Breast epithelium (tissue), 4 donors: ENCODE data around the gene GPR78. TPM values are rescaled to one million over a fixed set of nuclear protein-coding genes. Genes with fewer than 3 reads are reported as not detected.

Source experiments
- DNase-seq, 2 donors: peaks; one replicate each; pipeline ENCODE4 v3.0.0-alpha.2; 2019; ENCODE audit warnings: low spot score in 2 of 2
- H3K27ac ChIP-seq, 2 donors: fragments of 200-600 bp; sonication (generic) in 1 of 2; one replicate each; pipeline ENCODE4 v1.5.1; 2016 to 2019; ENCODE audit warnings: mild to moderate bottlenecking in 1 of 2
- H3K27me3 ChIP-seq, 2 donors: fragments of 200-600 bp; sonication (generic) in 1 of 2; one replicate each; pipeline versions ENCODE4 v1.5.1 to v1.6.0; 2017 to 2019; ENCODE audit warnings: control low read depth in 1 of 2, mild to moderate bottlenecking in 1 of 2
- H3K36me3 ChIP-seq: fragments of 200-600 bp; one replicate; pipeline ENCODE4 v1.5.1; 2019
- H3K4me1 ChIP-seq, 2 donors: fragments of 200-600 bp; sonication (generic); one replicate each; pipeline ENCODE4 v1.5.1; 2016 to 2019; ENCODE audit warnings: control low read depth in 1 of 2
- H3K4me3 ChIP-seq, 3 donors: fragments of 200-600 bp; sonication (generic); 1 replicate in 2 of 3; 2 replicates in 1 of 3; pipeline ENCODE4 v1.5.1; 2016 to 2019; ENCODE audit warnings: mild to moderate bottlenecking in 3 of 3, moderate library complexity in 2 of 3
- H3K9me3 ChIP-seq, 2 donors: fragments of 200-600 bp; sonication (generic) in 1 of 2; one replicate each; pipeline ENCODE4 v1.5.1; 2016 to 2019; ENCODE audit warnings: control low read depth in 1 of 2
- CTCF ChIP-seq, 3 donors: fragments of 450-650 bp; IDR thresholded peaks; one replicate each; pipeline ENCODE4 v1.5.1; 2016 to 2017; ENCODE audit warnings: antibody characterized with exemption in 3 of 3, mild to moderate bottlenecking in 3 of 3, moderate library complexity in 3 of 3
- POLR2A ChIP-seq: fragments of 450-650 bp; IDR thresholded peaks from one replicate; pipeline ENCODE4 v1.6.1; 2016; ENCODE audit warnings: antibody characterized with exemption, mild to moderate bottlenecking, moderate library complexity
- POLR2AphosphoS5 ChIP-seq, 3 donors: sonication (generic); formaldehyde crosslinking; IDR thresholded peaks; one replicate each; pipeline ENCODE4 v1.6.1; 2017; ENCODE audit warnings: antibody characterized with exemption in 3 of 3
- intact Hi-C: fragments of 100-400 bp; cut with DNase I; formaldehyde crosslinking; loops from one replicate; pipeline ENCODE4 v1.15.1; 2023; ENCODE audit warnings: low total_unique reads
- total RNA-seq, 3 donors: library from RNA; depleted of rRNA; stranded (reverse); fragments of >200 nt; gene quantifications; one replicate each; pipeline ENCODE4 v1.1.0, GENCODE V29; 2016

The GPR78 gene
- total RNA-seq, 3 donors from 2014 or later: 0.15 to 0.33 TPM; not detected in 1

- intact Hi-C loops: no loop called here
- no peaks in the 10 kb centered on the region for H3K4me1 ChIP-seq
- no peak for DNase-seq
- no peak for TF ChIP-seq CTCF (IDR thresholded peaks at IDR 0.05)
- no peak for TF ChIP-seq POLR2A
- no peak for TF ChIP-seq POLR2AphosphoS5 (IDR thresholded peaks at IDR 0.05)
- H3K4me3 ChIP-seq: no peak overlapping the region
- no peaks in the 10 kb centered on the region for H3K36me3 ChIP-seq
- H3K27ac ChIP-seq: peak overlapping the region in 1 of 2 donors; percentile 40
- H3K27me3 ChIP-seq: no peaks in the 10 kb centered on the region
- no peaks in the 10 kb centered on the region for H3K9me3 ChIP-seq
These were observed 40.1 kb upstream of the GPR78 start for GRCh38 chr4:8540072-8540471.

- no peaks in the 10 kb centered on the region for H3K4me1 ChIP-seq
- H3K27me3 ChIP-seq: no peaks in the 10 kb centered on the region
- H3K36me3 ChIP-seq: no peaks in the 10 kb centered on the region
- no peak overlapping the region for H3K4me3 ChIP-seq
- H3K9me3 ChIP-seq: no peaks in the 10 kb centered on the region
- intact Hi-C loops: no loop called here
- H3K27ac ChIP-seq: peak overlapping the region in 1 of 2 donors; percentile 40
- TF ChIP-seq POLR2AphosphoS5 (IDR thresholded peaks at IDR 0.05) (no peak), POLR2A (no peak), CTCF (IDR thresholded peaks at IDR 0.05) (no peak)
- DNase-seq: no peak
These were observed 39.6 kb upstream of the GPR78 start for GRCh38 chr4:8540586-8540985.

GRCh38 chr4:8540991-8541390, 39.2 kb upstream of the GPR78 start:
- TF ChIP-seq CTCF (IDR thresholded peaks at IDR 0.05): no peak
- no peak for TF ChIP-seq POLR2A
- H3K4me3 ChIP-seq: no peak overlapping the region
- no peak for DNase-seq
- intact Hi-C loops: no loop called here
- no peak overlapping the region for H3K27ac ChIP-seq
- no peaks in the 10 kb centered on the region for H3K27me3 ChIP-seq
- no peaks in the 10 kb centered on the region for H3K9me3 ChIP-seq
- no peaks in the 10 kb centered on the region for H3K36me3 ChIP-seq
- H3K4me1 ChIP-seq: no peaks in the 10 kb centered on the region

- H3K27me3 ChIP-seq: no peaks in the 10 kb centered on the region
- H3K27ac ChIP-seq: no peak overlapping the region
- no peak for TF ChIP-seq POLR2A
- no peak for TF ChIP-seq CTCF (IDR thresholded peaks at IDR 0.05)
- TF ChIP-seq POLR2AphosphoS5 (IDR thresholded peaks at IDR 0.05): no peak
- no peaks in the 10 kb centered on the region for H3K36me3 ChIP-seq
- DNase-seq: no peak
- no peak overlapping the region for H3K4me3 ChIP-seq
- intact Hi-C loops: no loop called here
- H3K4me1 ChIP-seq: no peaks in the 10 kb centered on the region
- no peaks in the 10 kb centered on the region for H3K9me3 ChIP-seq
These were observed 38.0 kb upstream of the GPR78 start for GRCh38 chr4:8541981-8542715.

- no peak for DNase-seq
- H3K27me3 ChIP-seq: no peaks in the 10 kb centered on the region
- H3K4me1 ChIP-seq: no peaks in the 10 kb centered on the region
- no peaks in the 10 kb centered on the region for H3K9me3 ChIP-seq
- no peaks in the 10 kb centered on the region for H3K36me3 ChIP-seq
- no peak overlapping the region for H3K27ac ChIP-seq
- no peak for TF ChIP-seq POLR2AphosphoS5 (IDR thresholded peaks at IDR 0.05)
- no peak for TF ChIP-seq POLR2A
- TF ChIP-seq CTCF (IDR thresholded peaks at IDR 0.05): no peak
- H3K4me3 ChIP-seq: no peak overlapping the region
- intact Hi-C loops: no loop called here
These were observed 37.2 kb upstream of the GPR78 start for GRCh38 chr4:8542776-8543525.
